Hepatic stellate cell (primary cell): ENCODE data around the gene DDC.

Experiments
- DNase-seq: peaks from one replicate; pipeline ENCODE4 v3.0.0; 2011; ENCODE audit warnings: low spot score

DDC gene

GRCh38 chr7:50454968-50455367 lies 110.2 kb downstream of the DDC start:
- DNase-seq: no peak

DNA sequence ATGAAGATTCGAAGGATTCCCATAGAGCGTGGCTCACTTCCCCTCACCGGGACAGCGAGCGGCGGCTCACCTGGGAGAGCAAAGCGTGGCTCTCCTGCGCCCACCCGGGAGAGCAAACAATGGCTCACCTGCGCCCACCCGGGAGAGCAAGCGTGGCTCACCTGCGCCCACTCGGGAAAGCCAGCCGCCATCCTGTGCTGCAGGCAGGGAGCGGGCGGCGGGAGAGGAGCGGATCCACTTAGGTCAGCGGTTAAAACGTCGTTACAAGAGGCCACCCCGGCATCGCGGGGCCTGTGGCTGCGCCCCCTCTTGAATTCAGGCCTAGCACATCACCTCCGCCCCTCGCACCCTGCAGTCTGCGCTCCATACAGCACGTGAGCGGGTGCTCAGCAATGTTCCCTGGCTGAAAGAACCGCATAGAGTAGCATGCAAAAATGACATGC lies 114.6 kb downstream of the DDC start:
- no peak for DNase-seq

- peak; percentile 80 for DNase-seq
Observed at GRCh38 chr7:50449881-50450589, 115.2 kb downstream of the DDC start, which contains the start of gene FIGNL1. TSS of gene FIGNL1 (minus strand) at chr7:50450350. CDS start at chr7:50447287, 3,063 bp downstream.

GRCh38 chr7:50449501-50449880 lies 115.7 kb downstream of the DDC start:
- no peak for DNase-seq

DNA sequence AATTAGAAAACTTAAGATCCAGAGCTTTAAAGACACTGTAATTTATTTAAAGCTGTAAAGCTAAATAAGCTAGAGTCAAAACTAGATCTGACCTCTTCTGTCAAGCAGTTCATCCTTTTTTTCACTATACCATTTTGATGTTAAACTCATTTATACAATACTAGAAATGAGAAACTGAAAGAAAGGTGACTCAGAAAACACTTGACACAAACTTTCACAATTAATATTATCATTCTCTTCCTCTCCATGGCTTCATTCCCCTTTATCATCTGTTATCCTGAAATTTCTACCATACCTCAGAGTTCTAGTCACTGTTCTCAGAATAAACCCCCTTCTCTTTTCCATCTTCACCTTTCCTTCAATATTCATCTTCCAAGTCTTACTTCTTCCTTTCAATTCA lies 116.4 kb downstream of the DDC start:
- no peak for DNase-seq

- DNase-seq: no peak
Observed at GRCh38 chr7:50446542-50446960, 118.7 kb downstream of the DDC start.

DNA sequence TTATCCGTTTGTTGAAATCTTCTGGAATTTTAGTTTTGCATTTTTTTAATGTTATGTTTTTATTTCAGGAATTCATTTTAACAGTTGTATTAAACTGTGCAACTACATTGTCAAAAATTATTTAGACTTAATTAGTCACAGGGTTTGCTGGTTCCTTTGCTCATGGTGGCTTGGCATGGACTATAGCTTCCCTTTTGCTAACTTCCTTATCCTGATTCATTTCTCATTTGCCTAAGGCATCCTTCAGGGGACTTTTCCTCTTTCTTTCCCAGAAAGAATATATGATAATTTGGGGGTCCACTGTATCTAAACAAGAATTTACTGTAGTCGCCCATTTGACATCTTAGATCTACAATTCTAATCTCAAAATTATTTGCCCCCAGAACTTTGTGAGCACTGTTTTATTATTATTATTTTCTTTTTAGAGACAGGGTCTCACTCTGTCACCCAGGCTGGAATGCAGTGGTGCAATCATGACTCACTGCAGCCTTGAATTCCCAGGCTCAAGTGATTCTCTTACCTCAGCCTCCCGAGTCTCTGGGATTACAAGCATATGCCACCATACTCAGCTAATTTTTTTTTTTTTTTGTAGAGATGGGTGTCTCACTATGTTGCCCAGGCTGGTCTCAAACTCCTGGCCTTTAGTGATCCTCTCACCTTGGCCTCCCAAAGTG lies 128.9 kb downstream of the DDC start:
- DNase-seq: peak; percentile 38

- DNase-seq: no peak
Observed at GRCh38 chr7:50431722-50432305, 133.4 kb downstream of the DDC start.

GRCh38 chr7:50431316-50431715 lies 133.9 kb downstream of the DDC start:
- DNase-seq: no peak

DNA sequence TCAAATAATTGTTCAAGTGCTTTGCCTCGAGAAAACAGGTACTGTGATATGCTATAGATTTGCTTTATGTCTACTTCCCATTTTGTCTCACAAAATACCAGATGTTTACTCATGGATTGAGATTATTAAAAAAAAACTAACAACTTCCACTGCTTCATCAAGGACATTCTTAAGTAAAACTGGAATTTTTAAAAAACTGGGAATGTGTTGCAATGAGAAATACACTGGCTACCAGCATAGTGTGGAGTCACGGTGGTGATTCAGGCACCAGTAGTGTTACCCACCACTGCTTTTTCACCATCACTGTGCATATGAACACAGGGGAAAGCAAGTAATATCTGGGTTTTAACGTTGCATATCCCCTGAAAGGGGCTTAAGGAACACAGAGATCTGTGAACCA lies 136.3 kb downstream of the DDC start:
- DNase-seq: no peak

DNA sequence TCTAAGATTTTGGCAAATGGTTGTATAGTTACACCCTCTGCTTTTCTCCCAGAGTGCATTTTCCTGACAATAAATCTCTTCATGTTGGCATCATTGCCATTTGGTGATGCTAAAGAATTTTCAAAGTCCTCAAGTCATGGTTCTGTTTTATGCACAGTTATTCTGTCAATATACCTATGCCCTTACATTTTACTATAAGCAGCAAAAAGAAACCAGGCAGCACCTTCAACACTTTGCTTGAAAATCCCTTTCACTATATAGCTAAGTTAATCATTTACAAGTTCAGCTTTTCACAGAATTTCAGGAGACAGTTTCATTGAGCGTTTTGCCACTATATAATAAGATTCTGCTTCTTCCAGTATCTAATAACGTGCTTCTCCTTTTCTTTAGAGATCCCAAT lies 137.7 kb downstream of the DDC start:
- DNase-seq: no peak

GRCh38 chr7:50426280-50427045 lies 138.7 kb downstream of the DDC start:
- DNase-seq: no peak

GRCh38 chr7:50425318-50425717 lies 139.9 kb downstream of the DDC start:
- no peak for DNase-seq

GRCh38 chr7:50423860-50424259 lies 141.3 kb downstream of the DDC start:
- DNase-seq: no peak

DNA sequence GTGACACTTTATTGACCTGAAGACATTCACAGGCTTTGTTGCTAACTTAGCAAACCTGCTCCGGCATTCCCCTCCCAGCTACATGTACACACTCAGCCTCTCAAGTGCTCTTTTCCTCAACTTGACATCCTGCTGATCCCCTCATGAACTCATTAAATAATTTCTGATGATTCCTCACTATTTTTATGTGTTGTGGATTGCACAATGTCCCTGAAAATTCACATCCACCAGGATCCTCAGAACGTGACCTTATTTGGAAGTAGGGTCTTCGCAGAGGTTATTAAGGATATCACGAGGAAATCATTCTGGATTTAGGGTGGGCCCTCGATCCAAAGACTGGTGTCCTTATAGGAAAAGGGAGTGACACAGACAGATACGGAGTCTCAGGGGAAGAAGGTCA lies 142.3 kb downstream of the DDC start:
- no peak for DNase-seq

- no peak for DNase-seq
Observed at GRCh38 chr7:50421043-50421442, 144.2 kb downstream of the DDC start.

DNA sequence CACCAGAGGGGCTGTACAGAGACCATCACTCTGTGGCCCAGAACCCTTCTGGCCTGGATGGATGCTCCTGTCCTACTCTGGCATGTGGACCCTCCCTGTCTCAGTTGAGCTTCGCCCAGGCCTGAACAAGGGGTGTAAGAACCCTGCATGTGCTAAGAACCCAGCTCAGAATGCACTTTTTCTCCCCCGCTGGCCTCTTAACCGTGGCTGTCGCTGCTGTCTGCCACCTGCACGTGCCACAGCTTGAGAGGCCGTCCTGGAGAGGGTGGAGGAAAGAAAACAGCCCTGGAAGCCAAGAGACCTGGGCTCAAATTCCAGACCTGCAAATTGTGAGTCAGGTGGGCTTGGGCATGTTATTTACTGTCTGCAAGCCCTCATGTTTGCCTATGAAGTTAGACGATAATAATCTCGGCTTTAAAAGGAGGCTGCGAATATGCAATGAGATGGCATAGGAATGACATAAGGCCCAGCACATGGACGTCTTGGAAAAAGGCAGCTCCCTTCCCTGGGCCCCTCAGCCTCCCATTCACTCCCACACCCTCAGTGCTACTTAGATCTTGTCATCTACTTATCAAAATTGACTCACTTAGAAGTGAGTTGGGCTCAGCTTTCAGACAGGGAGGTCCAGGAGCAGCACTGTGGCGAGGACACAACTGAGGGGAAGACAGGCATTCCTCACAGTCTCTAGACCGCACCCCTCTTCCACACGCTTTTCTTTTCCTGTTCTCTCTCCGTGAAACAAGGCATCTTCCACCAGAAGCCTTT lies 146.5 kb downstream of the DDC start:
- no peak for DNase-seq

- DNase-seq: peak; percentile 70
Observed at GRCh38 chr7:50418086-50418515, 147.1 kb downstream of the DDC start.

- DNase-seq: no peak
Observed at GRCh38 chr7:50416527-50417182, 148.6 kb downstream of the DDC start.

DNA sequence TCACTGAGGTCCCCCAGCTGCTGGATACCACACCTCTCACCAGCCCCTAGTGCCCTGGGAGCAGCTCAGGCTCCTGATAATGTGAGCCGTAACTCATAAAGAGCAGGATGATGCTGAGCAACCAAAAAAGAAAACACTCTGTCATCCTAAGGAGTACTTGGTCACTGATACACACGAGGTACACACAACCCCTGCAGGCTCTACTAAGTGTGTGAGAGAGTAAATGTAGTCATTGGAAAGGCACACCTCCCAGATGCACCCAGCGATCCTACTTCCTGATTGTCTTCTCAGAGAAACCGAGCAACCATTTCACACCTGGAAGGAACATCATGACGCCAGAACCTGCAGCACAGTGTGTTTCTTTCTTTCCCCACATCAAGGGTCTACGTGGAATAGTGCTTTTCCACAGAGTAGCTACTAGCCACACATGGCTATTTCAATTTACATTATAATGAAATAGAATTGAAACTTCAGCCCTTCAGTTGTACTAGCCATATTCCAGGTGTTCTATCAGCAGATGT lies 149.3 kb downstream of the DDC start:
- no peak for DNase-seq

DNA sequence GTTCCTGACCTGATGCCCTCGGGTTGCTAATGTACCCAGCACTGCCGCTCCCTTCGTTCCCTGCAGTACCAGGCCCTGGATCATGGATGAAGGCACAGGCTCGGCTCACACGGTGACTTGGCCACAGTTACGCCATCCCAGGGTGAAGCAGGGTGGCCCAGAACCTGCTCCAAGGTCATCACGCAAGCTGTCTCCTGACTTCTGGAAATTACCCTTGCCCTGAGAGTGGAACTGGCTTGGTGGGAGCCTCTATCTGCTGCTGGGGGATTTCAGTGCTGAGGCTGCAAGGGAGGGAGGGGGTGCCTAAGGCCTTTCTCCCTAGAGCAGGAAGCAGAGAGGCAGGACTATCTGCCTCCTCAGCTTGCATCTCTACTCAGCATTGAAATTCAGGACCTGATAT lies 151.6 kb downstream of the DDC start:
- no peak for DNase-seq
